ENCODE data around the gene PDGFRB.

The PDGFRB gene

GRCh38 chr5:150117945-150118560 is 37.6 kb downstream of the PDGFRB start:
- DNase-seq: no peak

DNA sequence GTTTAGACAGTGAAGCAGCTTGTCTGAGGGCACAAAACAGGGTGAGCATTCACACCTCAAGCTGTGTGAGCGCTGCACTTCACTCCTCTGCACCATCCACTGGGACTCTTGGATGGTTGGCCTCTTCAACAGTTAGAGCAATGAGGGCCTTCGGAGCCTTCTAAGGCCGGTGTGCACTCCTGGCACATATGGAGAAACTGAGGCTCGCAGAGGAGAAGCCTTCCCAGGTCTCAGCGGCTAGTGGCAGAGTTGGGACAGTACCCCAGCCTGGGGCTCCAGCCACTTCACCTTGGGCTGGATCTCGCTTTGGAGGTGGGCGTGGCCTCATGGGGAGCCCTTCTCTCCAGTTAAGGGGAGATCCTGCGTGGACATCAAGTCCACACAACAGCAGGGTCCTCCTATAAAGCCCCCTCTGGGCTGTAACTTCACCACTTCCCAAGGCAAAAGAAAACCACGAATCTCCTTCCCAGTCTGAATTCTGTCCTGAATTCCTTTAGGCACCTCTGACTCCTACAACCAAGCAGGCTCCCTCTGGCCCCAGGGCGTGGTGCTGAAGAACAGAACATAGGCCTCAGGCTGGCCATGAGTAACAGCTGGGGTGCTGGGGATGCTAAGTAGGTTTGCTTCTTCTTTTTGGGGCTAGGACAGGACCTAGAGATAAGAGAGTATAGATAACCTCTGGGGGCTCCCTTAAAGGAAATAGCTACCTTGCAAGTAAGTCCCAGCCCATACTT is 38.8 kb downstream of the PDGFRB start:
- no peak for DNase-seq

- peak in 24 of 58 donors; percentile 9 to 66 (median 34) for DNase-seq
Observed at GRCh38 chr5:150114773-150115408, 40.8 kb downstream of the PDGFRB start.

- no peak for DNase-seq
Observed at GRCh38 chr5:150114102-150114641, 41.5 kb downstream of the PDGFRB start.

GRCh38 chr5:150113047-150113744 is 42.4 kb downstream of the PDGFRB start:
- no peak for DNase-seq

DNA sequence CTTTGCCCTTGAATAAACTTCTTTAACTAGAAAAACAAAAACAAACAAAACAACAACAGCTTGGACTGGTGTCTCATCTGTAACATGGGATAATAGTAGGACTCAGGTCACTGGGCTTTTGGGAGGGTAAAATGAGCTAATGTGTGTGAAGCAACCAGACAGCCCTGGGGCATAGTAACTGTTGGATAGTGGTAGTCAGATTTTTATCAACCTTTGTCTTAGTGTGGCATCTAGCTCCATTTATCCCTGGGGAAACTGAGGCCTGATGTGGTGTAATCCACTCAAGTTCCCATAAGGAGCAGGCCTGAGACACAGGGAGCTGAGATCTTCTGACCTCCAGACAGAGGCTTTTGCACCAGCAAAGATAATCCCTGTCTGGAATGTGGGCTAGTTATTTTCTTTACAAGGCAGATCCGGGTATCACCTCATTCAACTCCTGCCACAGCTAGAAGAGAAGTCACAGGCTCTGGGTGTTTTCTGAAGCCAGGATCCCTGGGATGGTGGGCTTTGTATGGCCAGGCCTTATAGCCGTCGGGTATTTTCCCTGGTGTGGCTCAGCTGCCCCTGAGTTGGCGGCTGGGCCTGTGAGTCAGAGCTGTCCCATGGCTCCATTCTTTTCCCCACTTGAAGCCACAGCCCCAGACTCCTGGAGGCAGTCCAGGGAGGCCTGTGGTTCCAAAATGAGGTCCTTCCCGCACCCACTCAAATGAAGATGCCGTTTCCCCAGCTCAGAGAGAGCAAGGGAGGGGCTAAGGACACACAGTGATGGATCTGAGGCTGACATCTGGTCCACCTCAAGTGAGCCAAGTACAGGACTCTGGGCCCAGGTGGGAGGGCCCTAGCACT is 43.2 kb downstream of the PDGFRB start:
- DNase-seq: no peak

DNA sequence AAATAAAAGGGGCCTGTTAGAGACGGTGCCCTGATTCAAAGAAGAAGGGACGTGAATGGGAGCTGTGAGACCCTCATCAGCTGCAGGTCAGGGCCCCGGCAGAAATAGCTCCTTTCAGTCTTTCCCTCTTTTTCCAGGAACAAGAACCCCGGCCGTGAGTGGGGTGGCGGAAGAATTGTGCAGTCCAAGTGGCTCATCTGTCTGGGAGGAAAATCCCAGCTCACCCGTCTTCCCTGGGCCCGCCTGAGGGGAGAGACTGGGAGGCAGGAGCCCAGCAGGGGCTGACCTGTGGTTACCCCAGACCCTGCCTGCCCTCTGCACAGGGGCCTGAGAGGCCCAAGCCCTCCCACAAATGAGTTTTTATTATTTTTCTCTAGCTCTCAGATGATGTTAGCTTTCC is 44.5 kb downstream of the PDGFRB start:
- DNase-seq: no peak

GRCh38 chr5:150109921-150110320 is 45.7 kb downstream of the PDGFRB start:
- DNase-seq: no peak

DNA sequence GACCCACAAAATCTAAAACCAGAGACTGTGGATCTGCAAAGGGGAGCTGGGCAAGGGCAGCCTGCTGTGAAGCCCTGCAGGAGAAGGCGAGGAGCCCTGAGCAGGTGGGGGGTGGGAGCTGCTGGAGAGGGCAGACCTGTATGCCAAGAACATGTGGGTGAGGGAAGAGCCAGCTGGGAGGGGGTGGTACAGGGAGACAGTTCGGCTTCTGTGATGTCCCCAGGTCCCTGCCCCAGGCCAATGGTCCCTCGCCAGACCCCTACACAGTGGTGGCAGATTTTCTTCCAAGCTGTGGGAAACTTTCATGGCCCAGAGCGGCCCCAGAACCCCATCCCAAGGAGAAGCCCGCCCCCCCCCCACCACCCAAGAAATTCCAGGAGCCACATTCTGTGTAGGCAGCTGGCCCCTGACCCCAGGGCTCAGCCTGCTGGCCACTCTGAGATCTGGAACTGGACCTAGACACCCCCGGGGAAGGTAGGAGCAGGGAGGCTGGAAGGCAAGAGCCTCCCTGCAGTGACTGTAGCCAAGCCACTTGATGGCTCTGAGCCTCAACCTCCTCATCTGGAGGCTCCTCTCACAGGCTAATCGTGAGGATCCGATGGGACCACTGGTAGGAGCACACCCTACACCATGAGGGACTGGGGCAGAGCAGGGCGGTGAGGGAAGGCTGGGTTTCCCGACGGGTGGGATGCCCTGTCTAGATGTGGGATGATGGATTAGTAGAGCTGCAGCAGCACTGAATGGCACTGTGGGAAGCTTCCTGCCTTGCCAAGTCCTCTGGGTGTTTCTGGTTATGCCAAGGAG is 46.7 kb downstream of the PDGFRB start:
- no peak for DNase-seq

- no peak for DNase-seq
Observed at GRCh38 chr5:150107909-150108447, 47.7 kb downstream of the PDGFRB start.

GRCh38 chr5:150106674-150107426 is 48.8 kb downstream of the PDGFRB start:
- no peak for DNase-seq

GRCh38 chr5:150105928-150106615 is 49.6 kb downstream of the PDGFRB start:
- DNase-seq: peak in 1 of 58 donors; percentile 30

- DNase-seq: no peak
Observed at GRCh38 chr5:150104550-150104870, 51.1 kb downstream of the PDGFRB start.

GRCh38 chr5:150103678-150104549 is 51.7 kb downstream of the PDGFRB start:
- DNase-seq: no peak

DNA sequence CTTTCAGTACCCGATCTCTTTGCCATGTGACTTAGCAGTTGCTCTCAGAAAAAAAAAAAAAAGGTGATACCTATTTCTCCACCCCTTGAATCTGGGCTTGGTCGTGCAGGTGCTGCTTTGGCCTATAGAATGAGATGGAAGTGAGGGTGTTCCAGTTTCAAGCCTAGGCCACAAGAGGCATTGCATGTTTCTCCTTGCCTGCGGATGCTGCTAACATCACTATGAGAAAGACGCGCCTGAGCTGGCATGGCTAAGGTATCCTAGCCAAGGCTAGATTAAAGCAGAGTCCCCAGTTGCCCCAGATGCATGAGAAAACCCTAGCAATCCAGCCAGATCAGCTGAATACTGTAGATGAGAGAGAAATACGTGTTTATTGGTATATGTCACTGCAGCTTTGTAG is 54.6 kb downstream of the PDGFRB start:
- no peak for DNase-seq

DNA sequence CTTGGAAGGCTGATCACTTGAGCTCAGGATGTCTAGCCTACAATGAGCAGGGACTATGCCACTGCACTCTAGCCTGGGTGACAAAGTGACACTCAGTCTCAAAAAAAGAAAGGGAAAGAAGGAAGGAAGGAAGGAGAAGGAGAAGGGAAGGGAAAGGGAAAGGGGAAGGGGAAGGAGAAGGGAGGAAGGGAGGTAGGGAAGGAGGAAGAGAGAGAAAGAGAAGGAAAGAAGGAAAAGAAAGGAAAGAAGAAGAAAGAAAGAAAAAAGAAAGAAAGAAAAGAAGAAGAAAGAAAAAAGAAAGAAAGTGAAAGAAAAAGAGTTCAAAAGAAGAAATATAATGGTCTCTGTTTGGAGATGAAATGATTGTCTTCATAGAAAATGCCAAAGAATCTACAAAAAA is 58.5 kb downstream of the PDGFRB start:
- no peak for DNase-seq

GRCh38 chr5:150092159-150092787 is 63.4 kb downstream of the PDGFRB start:
- DNase-seq: no peak
